ENCODE results near the gene TDRD10. TPM values are rescaled to one million over a fixed set of nuclear protein-coding genes. Genes with fewer than 3 reads are reported as not detected.

TDRD10 gene
- total RNA-seq, 6 experiments from 2014 or later: not detected

GRCh38 chr1:154577346-154578057 is 75.5 kb downstream of the TDRD10 start:
- H3K36me3 Mint-ChIP-seq (ENCODE audit: low read depth): peaks cover 19% of the 10 kb centered on the region
- peaks cover 12% of the 10 kb centered on the region for H3K4me1 Mint-ChIP-seq (ENCODE audit: low read depth)
- no peak for TF ChIP-seq CTCF (IDR thresholded peaks at IDR 0.05)
- H3K27ac Mint-ChIP-seq: no peak overlapping the region
- H3K27me3 Mint-ChIP-seq (ENCODE audit: insufficient read depth): peaks cover 13% of the 10 kb centered on the region
- H3K9me3 Mint-ChIP-seq: no peaks in the 10 kb centered on the region
- H3K4me3 Mint-ChIP-seq: no peak overlapping the region
- DNase-seq: no peak

GRCh38 chr1:154578058-154578418 is 76.0 kb downstream of the TDRD10 start:
- no peak overlapping the region for H3K27ac Mint-ChIP-seq
- peaks cover 19% of the 10 kb centered on the region for H3K36me3 Mint-ChIP-seq (ENCODE audit: low read depth)
- H3K4me3 Mint-ChIP-seq: no peak overlapping the region
- peaks cover 12% of the 10 kb centered on the region for H3K4me1 Mint-ChIP-seq (ENCODE audit: low read depth)
- TF ChIP-seq CTCF (IDR thresholded peaks at IDR 0.05): no peak
- no peaks in the 10 kb centered on the region for H3K9me3 Mint-ChIP-seq
- no peak for DNase-seq
- peaks cover 13% of the 10 kb centered on the region for H3K27me3 Mint-ChIP-seq (ENCODE audit: insufficient read depth)

GRCh38 chr1:154579374-154579773 is 77.4 kb downstream of the TDRD10 start:
- Mint-ChIP-seq H3K4me1 (ENCODE audit: low read depth) (peaks cover 22% of the 10 kb centered on the region), H3K36me3 (ENCODE audit: low read depth) (peaks cover 28% of the 10 kb centered on the region), H3K9me3 (no peaks in the 10 kb centered on the region), H3K4me3 (no peak overlapping the region), H3K27ac (no peak overlapping the region), H3K27me3 (ENCODE audit: insufficient read depth) (peaks cover 12% of the 10 kb centered on the region)
- no peak for DNase-seq
- TF ChIP-seq CTCF (IDR thresholded peaks at IDR 0.05): no peak

- no peak for DNase-seq
- H3K4me3 Mint-ChIP-seq: no peak overlapping the region
- H3K27me3 Mint-ChIP-seq (ENCODE audit: insufficient read depth): no peaks in the 10 kb centered on the region; the same call in 1 of the 2 replicates
- no peaks in the 10 kb centered on the region for H3K9me3 Mint-ChIP-seq
- no peak overlapping the region for H3K27ac Mint-ChIP-seq
- peaks cover 46% of the 10 kb centered on the region for H3K36me3 Mint-ChIP-seq (ENCODE audit: low read depth)
- no peak for TF ChIP-seq CTCF (IDR thresholded peaks at IDR 0.05)
- H3K4me1 Mint-ChIP-seq (ENCODE audit: low read depth): peaks cover 12% of the 10 kb centered on the region; the same call in 1 of the 2 replicates
Measured at GRCh38 chr1:154581766-154582165, 79.7 kb downstream of the TDRD10 start.

GRCh38 chr1:154582885-154583284 is 80.9 kb downstream of the TDRD10 start:
- Mint-ChIP-seq H3K9me3 (no peaks in the 10 kb centered on the region), H3K27me3 (ENCODE audit: insufficient read depth) (no peaks in the 10 kb centered on the region; the same call in 1 of the 2 replicates), H3K4me1 (ENCODE audit: low read depth) (peaks cover 12% of the 10 kb centered on the region; the same call in 1 of the 2 replicates), H3K36me3 (ENCODE audit: low read depth) (peaks cover 56% of the 10 kb centered on the region), H3K27ac (no peak overlapping the region), H3K4me3 (no peak overlapping the region)
- no peak for DNase-seq
- no peak for TF ChIP-seq CTCF (IDR thresholded peaks at IDR 0.05)

Data from HFFc6 (cell line).